ENCODE results near the gene SORCS3.

SORCS3 gene

GRCh38 chr10:104641187-104641936 is at the start of gene SORCS3:
Gene SORCS3 (plus strand): TSS chr10:104641290.
- DNase-seq, result no peak

- no peak for DNase-seq
These were observed 49.6 kb upstream of the SORCS3 start for GRCh38 chr10:104591441-104591840.

DNA sequence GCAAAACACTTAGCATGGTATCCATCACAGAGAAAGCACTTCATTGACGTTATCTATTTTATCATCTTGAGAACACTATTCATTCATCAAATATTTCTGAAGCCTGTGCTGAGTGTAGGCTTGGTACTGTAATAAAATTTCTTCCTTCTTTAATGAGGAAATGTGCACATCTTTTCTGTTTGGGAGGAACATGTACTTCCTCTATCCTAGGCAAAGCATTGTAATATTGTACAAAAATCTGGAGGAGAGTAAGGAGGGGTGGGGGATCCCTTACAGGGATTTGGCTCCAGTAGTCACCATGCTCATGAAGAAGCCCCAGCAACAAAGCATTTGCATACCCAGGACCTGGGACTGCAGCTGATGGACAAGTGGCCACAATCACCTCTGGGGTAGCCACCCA is 39.9 kb upstream of the SORCS3 start:
- no peak for DNase-seq

DNA sequence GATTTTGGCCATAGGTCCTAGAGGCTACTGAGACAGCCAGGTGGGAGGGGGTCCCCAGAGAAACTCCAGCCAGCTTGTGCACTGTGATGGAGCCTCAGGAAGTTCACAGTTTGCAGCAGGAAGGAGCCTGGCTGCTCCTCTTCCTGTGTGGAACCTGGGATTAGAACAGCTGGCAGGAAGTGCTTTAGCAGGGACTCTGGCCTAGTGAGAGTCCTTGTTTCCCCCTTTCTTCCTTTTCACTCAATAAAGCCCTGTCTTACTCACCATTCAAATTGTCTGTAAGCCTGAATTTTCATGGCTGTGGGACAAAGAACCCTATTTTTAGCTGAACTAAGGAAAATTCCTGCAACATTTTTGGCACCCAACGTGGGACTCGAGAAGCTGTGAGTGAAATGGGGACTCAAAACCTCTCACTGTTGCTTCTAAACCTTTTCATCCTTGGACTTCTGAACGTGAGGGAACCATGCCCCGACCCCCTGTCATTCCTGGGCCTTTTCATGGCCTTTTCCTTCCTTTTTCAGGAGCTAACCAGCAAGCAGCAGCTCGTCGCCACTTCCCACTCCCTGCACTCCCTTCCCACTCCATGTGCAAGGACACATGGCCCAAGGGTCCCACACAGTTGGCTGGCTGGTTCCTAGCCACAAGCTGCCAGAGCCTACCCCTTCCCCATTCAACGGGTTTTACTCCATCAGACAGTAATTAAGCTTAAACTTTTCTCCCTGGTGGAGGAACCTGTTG is 32.8 kb upstream of the SORCS3 start:
- no peak for DNase-seq

DNA sequence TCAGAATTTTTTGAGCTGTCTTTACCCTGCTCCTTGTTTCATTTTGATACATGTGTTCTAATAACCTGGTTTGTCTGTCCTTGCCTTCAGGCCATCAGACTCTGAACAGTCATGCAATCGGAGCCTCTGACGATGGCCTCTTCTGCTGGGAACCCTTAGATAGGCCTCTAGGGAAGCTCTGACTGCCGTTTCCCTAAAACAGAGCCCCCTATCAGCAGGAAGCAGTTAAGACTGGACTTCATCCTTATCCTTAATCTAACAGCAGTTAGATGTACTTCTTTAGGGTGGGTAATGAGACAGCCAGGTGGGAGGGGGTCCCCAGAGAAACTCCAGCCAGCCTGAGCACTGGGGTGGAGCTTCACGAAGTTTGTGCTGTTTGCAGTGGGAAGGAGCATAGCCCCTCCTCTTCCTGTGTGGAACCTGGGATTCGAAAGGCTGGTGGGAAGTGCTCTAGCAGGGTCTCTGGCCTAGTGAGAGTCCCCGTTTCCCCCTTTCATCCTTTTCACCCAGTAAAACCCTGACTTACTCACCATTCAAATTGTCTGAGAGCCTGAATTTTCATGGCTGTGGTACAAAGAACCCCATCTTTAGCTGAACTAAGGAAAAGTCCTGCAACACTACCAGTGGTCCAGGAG is 28.4 kb upstream of the SORCS3 start:
- DNase-seq, result no peak

GRCh38 chr10:104613406-104613805 is 27.7 kb upstream of the SORCS3 start:
- no peak for DNase-seq

GRCh38 chr10:104614245-104614831 is 26.8 kb upstream of the SORCS3 start:
- no peak for DNase-seq

DNA sequence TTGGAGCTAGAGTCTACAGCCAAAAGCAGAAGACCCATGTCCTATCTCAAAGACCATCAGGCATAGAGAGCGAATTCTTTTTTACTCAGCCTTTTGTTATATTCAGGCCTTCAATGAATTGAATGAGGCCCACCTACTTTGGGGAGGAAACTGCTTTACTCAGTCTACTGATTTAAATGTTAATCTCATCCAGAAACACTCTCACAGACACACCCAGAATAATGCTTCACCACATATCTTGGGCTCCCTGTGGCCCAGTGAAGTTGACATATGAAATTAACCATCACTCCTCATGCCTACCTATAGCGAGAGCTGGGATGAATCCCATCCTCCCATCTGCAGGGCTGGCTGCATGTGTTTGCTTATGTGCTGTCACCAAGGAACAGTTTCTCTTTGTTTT is 26.0 kb upstream of the SORCS3 start:
- DNase-seq, result no peak

GRCh38 chr10:104617831-104618230 is 23.3 kb upstream of the SORCS3 start:
- DNase-seq, result no peak

- no peak for DNase-seq
These were observed 18.9 kb upstream of the SORCS3 start for GRCh38 chr10:104622175-104622574.

GRCh38 chr10:104622598-104623209 is 18.4 kb upstream of the SORCS3 start:
- DNase-seq, result peak; percentile 7

DNA sequence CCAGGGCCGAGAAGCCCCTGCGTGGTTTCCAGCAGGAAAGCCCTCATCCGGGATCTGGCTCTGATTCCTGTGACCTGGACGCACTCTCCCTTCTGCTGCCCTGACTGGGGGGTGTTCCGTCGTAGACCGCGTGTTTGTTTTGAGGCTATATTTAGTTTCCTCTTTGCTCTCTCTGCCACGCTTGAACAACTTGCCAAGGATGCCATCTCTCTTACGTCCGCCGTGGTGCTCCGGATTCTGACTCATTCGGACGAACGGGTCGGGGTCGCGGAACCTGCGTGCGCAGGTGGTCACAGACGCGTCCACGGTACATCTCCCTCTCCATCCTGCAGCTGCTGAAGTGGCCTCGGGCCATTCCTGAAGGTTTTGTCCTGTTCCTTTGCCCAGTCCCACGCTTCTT is 10.4 kb upstream of the SORCS3 start:
- DNase-seq, result no peak

GRCh38 chr10:104631946-104632345 is 9.1 kb upstream of the SORCS3 start:
- DNase-seq, result no peak

GRCh38 chr10:104638861-104639589 is 2.1 kb upstream of the SORCS3 start:
- DNase-seq, result peak; percentile 4

DNA sequence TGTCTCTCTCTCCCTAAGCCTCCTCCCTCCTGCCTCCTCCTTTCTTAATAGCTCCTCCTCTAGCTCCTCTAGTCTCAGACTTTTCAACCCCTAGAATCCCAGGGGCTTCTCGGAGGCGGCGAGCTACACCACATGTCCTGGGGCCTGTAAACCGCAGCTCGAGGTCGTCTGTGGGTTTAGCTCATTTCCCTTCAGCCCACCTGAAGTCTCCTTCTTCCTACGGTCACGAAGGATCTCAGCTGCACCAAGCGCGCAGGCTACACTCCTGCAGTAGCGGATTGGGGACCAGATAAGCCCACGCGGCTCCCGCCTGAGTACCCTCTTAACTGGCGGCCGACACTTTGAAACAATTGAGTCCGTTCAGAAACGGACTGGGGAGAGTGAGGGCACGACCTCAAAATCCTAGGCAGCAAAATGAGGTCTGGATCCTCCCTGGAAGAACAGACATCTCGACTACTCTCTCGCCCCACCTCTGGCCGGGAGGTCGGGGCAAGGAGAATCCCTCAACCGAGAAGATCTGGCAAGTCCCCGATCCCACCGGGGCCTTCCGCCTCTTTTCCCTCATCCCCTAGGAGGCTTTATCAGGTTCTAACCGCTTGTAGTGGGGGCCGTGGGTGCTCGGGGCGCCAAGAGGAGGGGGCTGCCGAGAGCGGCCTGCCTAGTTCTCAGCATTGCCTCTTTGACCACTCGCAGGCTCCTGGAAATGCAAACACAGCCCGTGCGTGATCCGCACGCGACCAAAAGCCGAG is 1.3 kb upstream of the SORCS3 start:
- no peak for DNase-seq

- DNase-seq, result no peak
These were observed 527 bp upstream of the SORCS3 start for GRCh38 chr10:104640339-104641186.

DNA sequence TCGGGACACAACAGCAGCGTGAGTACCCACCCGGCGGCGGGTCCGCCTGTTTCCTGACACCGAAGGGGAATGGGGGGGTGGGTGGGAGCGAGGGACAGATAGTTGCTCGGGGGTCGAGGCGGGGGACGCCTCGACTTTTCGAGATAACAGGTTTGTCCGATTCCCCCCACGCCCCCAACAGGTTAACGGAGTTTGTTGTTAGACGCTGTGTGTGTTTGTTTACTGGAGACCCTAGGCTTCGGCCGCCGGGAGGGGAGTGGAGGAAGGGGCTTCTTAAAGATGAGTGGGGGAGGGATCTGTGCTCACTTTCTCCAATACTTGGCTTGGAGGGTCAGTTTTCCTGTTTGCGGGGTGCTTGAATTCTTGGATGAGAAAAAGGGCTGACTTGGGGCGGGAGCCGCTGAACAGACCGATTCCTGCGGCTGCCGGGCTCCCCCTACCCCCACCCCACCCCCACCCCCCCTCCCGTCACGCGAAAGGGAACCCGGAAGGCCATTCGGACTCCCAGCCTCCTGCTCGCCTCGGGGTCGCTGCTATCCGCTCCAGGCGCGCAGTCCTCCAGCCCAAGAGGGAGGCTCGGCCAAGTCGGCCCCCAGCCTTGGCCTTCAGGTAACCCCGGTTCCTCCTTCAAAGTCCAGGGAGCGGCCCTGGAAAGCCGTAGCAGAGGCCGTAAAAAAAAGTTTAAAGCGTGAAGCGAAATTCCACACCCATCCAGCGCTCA is 1.0 kb downstream of the SORCS3 start:
- DNase-seq, result no peak

GRCh38 chr10:104642658-104643302 is 1.7 kb downstream of the SORCS3 start:
- DNase-seq, result peak; percentile 57

- no peak for DNase-seq
These were observed 2.2 kb downstream of the SORCS3 start for GRCh38 chr10:104643303-104643663.

GRCh38 chr10:104646146-104646545 is 5.1 kb downstream of the SORCS3 start:
- DNase-seq, result no peak
